ENCODE results near the gene DGKA.

DNA sequence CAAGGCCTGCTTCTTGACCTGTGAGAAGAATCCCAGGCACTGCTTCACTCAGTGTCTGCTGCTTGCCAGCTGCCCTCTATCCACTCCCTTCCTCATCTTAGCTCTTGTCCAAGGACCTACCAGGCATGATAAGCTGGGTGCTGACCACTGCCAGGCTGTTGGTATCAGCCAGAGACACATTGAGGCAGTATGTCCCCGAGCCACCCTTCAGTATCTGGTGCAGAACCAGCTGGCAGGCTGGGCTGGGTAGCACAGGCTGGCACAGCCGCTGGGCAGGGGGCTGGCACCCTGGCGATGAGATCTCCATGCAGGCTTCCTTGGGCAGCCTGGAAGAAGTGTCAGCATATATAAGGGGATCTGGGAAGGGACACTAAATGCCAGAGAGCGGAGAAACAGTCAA lies 24.4 kb downstream of the DGKA start:
- TF ChIP-seq, protein P1, sequence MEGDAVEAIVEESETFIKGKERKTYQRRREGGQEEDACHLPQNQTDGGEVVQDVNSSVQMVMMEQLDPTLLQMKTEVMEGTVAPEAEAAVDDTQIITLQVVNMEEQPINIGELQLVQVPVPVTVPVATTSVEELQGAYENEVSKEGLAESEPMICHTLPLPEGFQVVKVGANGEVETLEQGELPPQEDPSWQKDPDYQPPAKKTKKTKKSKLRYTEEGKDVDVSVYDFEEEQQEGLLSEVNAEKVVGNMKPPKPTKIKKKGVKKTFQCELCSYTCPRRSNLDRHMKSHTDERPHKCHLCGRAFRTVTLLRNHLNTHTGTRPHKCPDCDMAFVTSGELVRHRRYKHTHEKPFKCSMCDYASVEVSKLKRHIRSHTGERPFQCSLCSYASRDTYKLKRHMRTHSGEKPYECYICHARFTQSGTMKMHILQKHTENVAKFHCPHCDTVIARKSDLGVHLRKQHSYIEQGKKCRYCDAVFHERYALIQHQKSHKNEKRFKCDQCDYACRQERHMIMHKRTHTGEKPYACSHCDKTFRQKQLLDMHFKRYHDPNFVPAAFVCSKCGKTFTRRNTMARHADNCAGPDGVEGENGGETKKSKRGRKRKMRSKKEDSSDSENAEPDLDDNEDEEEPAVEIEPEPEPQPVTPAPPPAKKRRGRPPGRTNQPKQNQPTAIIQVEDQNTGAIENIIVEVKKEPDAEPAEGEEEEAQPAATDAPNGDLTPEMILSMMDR (IDR thresholded peaks at IDR 0.05; ENCODE audit: low read depth, low read length): no peak
- no peak for TF ChIP-seq EZH2phosphoT487 (IDR thresholded peaks at IDR 0.05; ENCODE audit: low read depth)

Measured in OCI-LY3 (cell line).